ENCODE measurements around the gene SF3A2.

DNA sequence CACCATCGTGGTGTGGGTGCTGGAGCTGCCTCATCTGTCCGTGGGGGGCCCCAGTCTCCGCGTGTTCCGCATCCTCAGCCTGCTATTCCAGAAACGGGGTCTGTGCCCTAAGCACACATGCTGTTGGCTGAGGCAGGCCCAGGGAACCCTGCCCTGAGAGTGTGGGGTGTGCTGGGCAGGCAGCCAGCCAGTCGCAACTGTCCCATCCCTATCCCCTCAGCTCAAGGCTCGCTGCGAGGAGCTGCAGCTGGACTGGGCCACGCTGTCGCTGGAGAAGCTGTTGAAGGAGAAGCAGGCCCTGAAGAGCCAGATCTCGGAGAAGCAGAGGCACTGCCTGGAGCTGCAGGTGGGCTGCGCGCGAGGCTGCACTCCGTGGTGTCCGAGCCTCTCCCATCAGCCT is 22.4 kb upstream of the SF3A2 start:
- TF ChIP-seq POLR2A (IDR thresholded peaks at IDR 0.05; ENCODE audit: low read length) (no peak), GATA1 (IDR thresholded peaks at IDR 0.05; ENCODE audit: low read depth, low read length) (no peak)
